Measurements from ENCODE around the gene XRCC6. TPM values are rescaled to one million over a fixed set of nuclear protein-coding genes. Genes with fewer than 3 reads are reported as not detected.

The XRCC6 gene
- polyA plus RNA-seq, 2 donors = 75.5 to 168 TPM

- H3K36me3 ChIP-seq (ENCODE audit: control insufficient read depth in 2 of 2, insufficient read depth in 2 of 2, low read length in 1 of 2) = no peaks in the 10 kb centered on the region
- H3K9me3 ChIP-seq (ENCODE audit: control insufficient read depth in 2 of 2, insufficient read depth in 1 of 2, low read depth in 1 of 2, low read length in 1 of 2) = no peaks in the 10 kb centered on the region
- 0 to 1% methylated on average over 20 of the region's 20 CpGs for WGBS, 2 donors
- peak overlapping the region; percentile 86 to 90 for H3K4me3 ChIP-seq (ENCODE audit: low read depth in 1 of 2, low read length in 2 of 2)
- H3K27me3 ChIP-seq (ENCODE audit: control insufficient read depth in 1 of 2, insufficient read depth in 2 of 2, low read length in 2 of 2) = no peaks in the 10 kb centered on the region
- H3K4me1 ChIP-seq (ENCODE audit: control insufficient read depth in 2 of 2, insufficient read depth in 2 of 2, low read length in 1 of 2) = no peaks in the 10 kb centered on the region
- H3K27ac ChIP-seq (ENCODE audit: low read depth in 2 of 2, low read length in 1 of 2) = peak overlapping the region; percentile 96
These were observed 66.8 kb downstream of the XRCC6 start for GRCh38 chr22:41687901-41688364.

- 1% methylated on average over 62 of the region's 62 CpGs for WGBS, 2 donors
- H3K36me3 ChIP-seq (ENCODE audit: control insufficient read depth in 2 of 2, insufficient read depth in 2 of 2, low read length in 1 of 2) = peaks cover 0 to 2% of the 10 kb centered on the region in 2 donors
These were observed 67.5 kb downstream of the XRCC6 start, which contains the start of gene SNU13 for GRCh38 chr22:41688365-41689211. TSS of gene SNU13 (minus strand) at chr22:41688867. CDS start at chr22:41688796, 71 bp downstream.

GRCh38 chr22:41690476-41690875 is 69.4 kb downstream of the XRCC6 start:
- Histone ChIP-seq H3K27ac (ENCODE audit: low read depth in 2 of 2, low read length in 1 of 2) (no peak overlapping the region), H3K27me3 (ENCODE audit: control insufficient read depth in 1 of 2, insufficient read depth in 2 of 2, low read length in 2 of 2) (no peaks in the 10 kb centered on the region), H3K4me3 (ENCODE audit: low read depth in 1 of 2, low read length in 2 of 2) (no peak overlapping the region), H3K4me1 (ENCODE audit: control insufficient read depth in 2 of 2, insufficient read depth in 2 of 2, low read length in 1 of 2) (no peaks in the 10 kb centered on the region), H3K9me3 (ENCODE audit: control insufficient read depth in 2 of 2, insufficient read depth in 1 of 2, low read depth in 1 of 2, low read length in 1 of 2) (no peaks in the 10 kb centered on the region), H3K36me3 (ENCODE audit: control insufficient read depth in 2 of 2, insufficient read depth in 2 of 2, low read length in 1 of 2) (peaks cover 0 to 2% of the 10 kb centered on the region in 2 donors)
- 91 to 94% methylated on average over 3 of the region's 3 CpGs for WGBS, 2 donors

More at GRCh38 chr22:41688365-41689211, 67.5 kb downstream of the XRCC6 start, which contains the start of gene SNU13:
- H3K4me3 ChIP-seq (ENCODE audit: low read depth in 1 of 2, low read length in 2 of 2) = peak within 1 kb of the TSS; percentile 86 to 90
- no peaks in the 10 kb centered on the region for H3K4me1 ChIP-seq (ENCODE audit: control insufficient read depth in 2 of 2, insufficient read depth in 2 of 2, low read length in 1 of 2)
- no peaks in the 10 kb centered on the region for H3K9me3 ChIP-seq (ENCODE audit: control insufficient read depth in 2 of 2, insufficient read depth in 1 of 2, low read depth in 1 of 2, low read length in 1 of 2)
- H3K27ac ChIP-seq (ENCODE audit: low read depth in 2 of 2, low read length in 1 of 2) = peak within 1 kb of the TSS; percentile 96
- H3K27me3 ChIP-seq (ENCODE audit: control insufficient read depth in 1 of 2, insufficient read depth in 2 of 2, low read length in 2 of 2) = no peaks in the 10 kb centered on the region

- 83 to 88% methylated on average over 2 of the region's 2 CpGs for WGBS, 2 donors
These were observed 74.1 kb downstream of the XRCC6 start for GRCh38 chr22:41695211-41695610.

GRCh38 chr22:41696703-41697102 is 75.6 kb downstream of the XRCC6 start:
- WGBS, 2 donors = 51 to 58% methylated on average over 11 of the region's 11 CpGs
- Histone ChIP-seq H3K27ac (ENCODE audit: low read depth in 2 of 2, low read length in 1 of 2) (peak overlapping the region in 1 of 2 donors; percentile 50), H3K9me3 (ENCODE audit: control insufficient read depth in 2 of 2, insufficient read depth in 1 of 2, low read depth in 1 of 2, low read length in 1 of 2) (peaks cover 0 to 5% of the 10 kb centered on the region in 2 donors)

More at GRCh38 chr22:41695211-41695610, 74.1 kb downstream of the XRCC6 start:
- H3K9me3 ChIP-seq (ENCODE audit: control insufficient read depth in 2 of 2, insufficient read depth in 1 of 2, low read depth in 1 of 2, low read length in 1 of 2) = peaks cover 0 to 5% of the 10 kb centered on the region in 2 donors
- H3K27ac ChIP-seq (ENCODE audit: low read depth in 2 of 2, low read length in 1 of 2) = no peak overlapping the region
- no peaks in the 10 kb centered on the region for H3K27me3 ChIP-seq (ENCODE audit: control insufficient read depth in 1 of 2, insufficient read depth in 2 of 2, low read length in 2 of 2)
- no peak overlapping the region for H3K4me3 ChIP-seq (ENCODE audit: low read depth in 1 of 2, low read length in 2 of 2)
- peaks cover 2 to 6% of the 10 kb centered on the region in 2 donors for H3K4me1 ChIP-seq (ENCODE audit: control insufficient read depth in 2 of 2, insufficient read depth in 2 of 2, low read length in 1 of 2)
- peaks cover 0 to 2% of the 10 kb centered on the region in 2 donors for H3K36me3 ChIP-seq (ENCODE audit: control insufficient read depth in 2 of 2, insufficient read depth in 2 of 2, low read length in 1 of 2)

GRCh38 chr22:41697126-41697775 is 76.2 kb downstream of the XRCC6 start:
- Histone ChIP-seq H3K9me3 (ENCODE audit: control insufficient read depth in 2 of 2, insufficient read depth in 1 of 2, low read depth in 1 of 2, low read length in 1 of 2) (peaks cover 0 to 5% of the 10 kb centered on the region in 2 donors), H3K4me1 (ENCODE audit: control insufficient read depth in 2 of 2, insufficient read depth in 2 of 2, low read length in 1 of 2) (peaks cover 2 to 6% of the 10 kb centered on the region in 2 donors), H3K27ac (ENCODE audit: low read depth in 2 of 2, low read length in 1 of 2) (peak overlapping the region in 1 of 2 donors; percentile 50), H3K4me3 (ENCODE audit: low read depth in 1 of 2, low read length in 2 of 2) (peak overlapping the region in 1 of 2 donors; percentile 11), H3K36me3 (ENCODE audit: control insufficient read depth in 2 of 2, insufficient read depth in 2 of 2, low read length in 1 of 2) (peaks cover 0 to 2% of the 10 kb centered on the region in 2 donors), H3K27me3 (ENCODE audit: control insufficient read depth in 1 of 2, insufficient read depth in 2 of 2, low read length in 2 of 2) (no peaks in the 10 kb centered on the region)
- 25% methylated on average over 12 of the region's 12 CpGs for WGBS, 2 donors

More at GRCh38 chr22:41696703-41697102, 75.6 kb downstream of the XRCC6 start:
- no peaks in the 10 kb centered on the region for H3K27me3 ChIP-seq (ENCODE audit: control insufficient read depth in 1 of 2, insufficient read depth in 2 of 2, low read length in 2 of 2)
- no peak overlapping the region for H3K4me3 ChIP-seq (ENCODE audit: low read depth in 1 of 2, low read length in 2 of 2)
- peaks cover 2 to 6% of the 10 kb centered on the region in 2 donors for H3K4me1 ChIP-seq (ENCODE audit: control insufficient read depth in 2 of 2, insufficient read depth in 2 of 2, low read length in 1 of 2)
- H3K36me3 ChIP-seq (ENCODE audit: control insufficient read depth in 2 of 2, insufficient read depth in 2 of 2, low read length in 1 of 2) = peaks cover 0 to 2% of the 10 kb centered on the region in 2 donors

- H3K27me3 ChIP-seq (ENCODE audit: control insufficient read depth in 1 of 2, insufficient read depth in 2 of 2, low read length in 2 of 2) = no peaks in the 10 kb centered on the region
- no peak within 1 kb of the TSS for H3K27ac ChIP-seq (ENCODE audit: low read depth in 2 of 2, low read length in 1 of 2)
- peaks cover 2 to 6% of the 10 kb centered on the region in 2 donors for H3K4me1 ChIP-seq (ENCODE audit: control insufficient read depth in 2 of 2, insufficient read depth in 2 of 2, low read length in 1 of 2)
- no peaks in the 10 kb centered on the region for H3K36me3 ChIP-seq (ENCODE audit: control insufficient read depth in 2 of 2, insufficient read depth in 2 of 2, low read length in 1 of 2)
- peaks cover 0 to 5% of the 10 kb centered on the region in 2 donors for H3K9me3 ChIP-seq (ENCODE audit: control insufficient read depth in 2 of 2, insufficient read depth in 1 of 2, low read depth in 1 of 2, low read length in 1 of 2)
- WGBS, 2 donors = 44 to 50% methylated on average over 64 to 69 of the region's 69 CpGs
- H3K4me3 ChIP-seq (ENCODE audit: low read depth in 1 of 2, low read length in 2 of 2) = no peak within 1 kb of the TSS
These were observed 78.4 kb downstream of the XRCC6 start, which contains the start of gene MEI1 for GRCh38 chr22:41699264-41700107. TSS of gene MEI1 (plus strand) at chr22:41699503. CDS start at chr22:41699539, 36 bp downstream.

GRCh38 chr22:41700108-41700364 is 78.9 kb downstream of the XRCC6 start:
- Histone ChIP-seq H3K27me3 (ENCODE audit: control insufficient read depth in 1 of 2, insufficient read depth in 2 of 2, low read length in 2 of 2) (no peaks in the 10 kb centered on the region), H3K27ac (ENCODE audit: low read depth in 2 of 2, low read length in 1 of 2) (no peak overlapping the region), H3K4me1 (ENCODE audit: control insufficient read depth in 2 of 2, insufficient read depth in 2 of 2, low read length in 1 of 2) (peaks cover 2 to 6% of the 10 kb centered on the region in 2 donors), H3K4me3 (ENCODE audit: low read depth in 1 of 2, low read length in 2 of 2) (no peak overlapping the region), H3K9me3 (ENCODE audit: control insufficient read depth in 2 of 2, insufficient read depth in 1 of 2, low read depth in 1 of 2, low read length in 1 of 2) (peaks cover 0 to 5% of the 10 kb centered on the region in 2 donors), H3K36me3 (ENCODE audit: control insufficient read depth in 2 of 2, insufficient read depth in 2 of 2, low read length in 1 of 2) (no peaks in the 10 kb centered on the region)
- WGBS, 2 donors = 95 to 98% methylated on average over 16 of the region's 16 CpGs

- Histone ChIP-seq H3K4me3 (ENCODE audit: low read depth in 1 of 2, low read length in 2 of 2) (no peak overlapping the region), H3K4me1 (ENCODE audit: control insufficient read depth in 2 of 2, insufficient read depth in 2 of 2, low read length in 1 of 2) (peaks cover 0 to 4% of the 10 kb centered on the region in 2 donors), H3K9me3 (ENCODE audit: control insufficient read depth in 2 of 2, insufficient read depth in 1 of 2, low read depth in 1 of 2, low read length in 1 of 2) (peaks cover 0 to 5% of the 10 kb centered on the region in 2 donors), H3K36me3 (ENCODE audit: control insufficient read depth in 2 of 2, insufficient read depth in 2 of 2, low read length in 1 of 2) (no peaks in the 10 kb centered on the region), H3K27me3 (ENCODE audit: control insufficient read depth in 1 of 2, insufficient read depth in 2 of 2, low read length in 2 of 2) (no peaks in the 10 kb centered on the region), H3K27ac (ENCODE audit: low read depth in 2 of 2, low read length in 1 of 2) (no peak overlapping the region)
- 89 to 93% methylated on average over 9 of the region's 9 CpGs for WGBS, 2 donors
These were observed 81.7 kb downstream of the XRCC6 start for GRCh38 chr22:41702763-41703162.

Measured in esophagus (tissue), 2 donors.